NCI-H1694 treated with DMSO at 0.1 percent for 48 hours (cell line): Measurements from ENCODE around the gene SHANK1.
"Not testable (repeated sequence)": the region's sequence is repeated elsewhere in the genome, so short reads cannot be mapped to it uniquely, and the experiment has no call there.

Experiments
- DNase-seq: peaks from one replicate; lab custom pipeline; 2025; lab: John Stamatoyannopoulos, UW

The SHANK1 gene

DNA sequence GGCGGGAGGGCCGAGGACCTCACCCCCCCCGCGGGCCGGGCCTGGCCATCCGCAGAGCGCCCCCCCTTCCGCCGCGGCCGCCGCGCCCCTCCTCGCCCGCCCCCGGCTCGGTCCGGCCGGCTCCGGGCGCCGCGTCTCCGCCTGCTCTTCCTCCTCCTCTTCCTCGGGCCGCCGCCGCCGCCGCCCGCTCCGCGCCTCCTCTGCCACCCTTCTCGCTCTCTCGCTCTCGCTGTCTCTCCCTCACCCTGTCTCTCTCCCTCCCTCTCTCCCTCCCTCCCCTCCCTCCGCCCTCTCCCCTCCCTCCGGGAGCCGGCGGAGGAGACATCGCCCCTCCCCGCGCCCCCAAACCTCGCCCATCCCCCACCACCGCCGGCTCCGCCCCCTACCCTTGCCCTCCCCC lies at the start of gene SHANK1:
SHANK1 (minus strand) TSS at position 237 of the 400 bp plus-strand sequence. CDS start 2,883 bp downstream, outside the sequence.
- DNase-seq: no peak

DNA sequence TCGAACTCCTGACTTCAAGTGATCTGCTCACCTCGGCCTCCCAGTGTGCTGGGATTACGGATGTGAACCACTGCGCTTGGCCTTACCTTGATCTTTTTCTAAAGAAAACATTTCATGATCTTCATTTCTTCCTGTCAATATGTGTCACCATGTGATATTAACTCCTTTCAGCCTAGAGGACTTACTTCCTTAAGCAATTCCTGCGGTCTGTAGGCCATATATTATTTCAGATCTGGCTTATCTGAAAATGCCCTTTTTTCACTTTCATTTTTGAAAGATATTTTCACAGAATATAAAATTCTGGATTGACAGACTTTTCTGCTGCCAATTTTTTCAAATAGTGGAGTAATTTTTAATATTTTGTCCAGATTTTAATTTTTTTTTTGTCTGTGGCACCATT lies 48.7 kb upstream of the SHANK1 start:
- DNase-seq: no peak

DNA sequence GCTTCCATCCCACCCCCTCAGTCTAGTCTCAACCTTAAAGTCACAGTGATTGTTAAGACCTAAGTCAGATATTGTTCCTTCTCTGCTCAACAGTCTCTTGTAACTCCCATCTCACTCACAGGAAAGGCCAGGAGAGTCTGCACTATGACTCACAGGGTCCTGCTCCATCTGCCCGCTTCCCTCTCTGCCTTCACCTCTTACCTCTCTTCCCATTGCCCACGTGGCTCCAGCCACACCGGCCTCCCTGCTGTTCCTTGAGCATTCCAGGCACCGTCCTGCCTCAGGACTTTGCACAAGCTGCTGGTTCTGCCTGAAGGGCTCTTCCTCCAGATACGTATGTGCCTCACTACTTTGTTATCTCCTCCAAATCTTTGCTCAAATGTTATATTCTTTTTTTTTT lies 47.7 kb upstream of the SHANK1 start:
- DNase-seq: not testable (repeated sequence)

DNA sequence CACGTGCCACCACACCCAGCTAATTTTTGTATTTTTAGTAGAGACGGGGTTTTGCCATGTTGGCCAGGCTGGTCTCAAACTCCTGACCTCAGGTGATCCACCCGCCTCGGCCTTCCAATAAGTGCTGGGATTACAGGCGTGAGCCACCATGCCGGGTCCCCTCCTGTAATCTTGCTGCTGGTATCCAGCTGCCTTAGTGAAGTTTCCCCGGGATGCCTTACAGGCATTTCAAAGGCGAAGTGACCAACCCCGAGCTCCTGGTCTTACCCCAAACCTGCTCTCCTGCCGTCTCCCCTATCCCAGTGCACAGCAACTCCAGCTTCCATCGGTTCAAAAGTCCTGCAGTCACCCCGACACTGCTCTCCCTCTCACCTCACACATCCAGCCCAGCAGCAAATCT lies 47.1 kb upstream of the SHANK1 start:
- not testable (repeated sequence) for DNase-seq

DNA sequence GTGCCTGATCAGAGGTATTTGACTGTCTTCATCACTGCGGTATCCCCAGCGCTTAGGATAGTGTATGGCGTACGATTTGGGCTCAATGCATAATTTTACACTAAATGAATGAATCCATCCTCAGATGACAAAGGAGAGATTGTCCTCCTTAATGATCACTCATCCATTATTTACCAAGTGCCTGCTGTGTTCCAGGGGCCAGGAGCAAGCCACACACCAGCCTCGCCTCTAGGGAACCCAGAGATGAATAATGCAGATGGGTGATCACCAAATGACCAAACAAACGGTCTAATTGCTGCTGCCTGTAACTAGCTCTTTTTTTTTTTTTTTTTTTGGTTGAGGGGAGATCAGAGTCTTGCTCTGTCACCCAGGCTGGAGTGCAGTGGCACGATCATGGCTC lies 44.8 kb upstream of the SHANK1 start:
- DNase-seq: no peak

DNA sequence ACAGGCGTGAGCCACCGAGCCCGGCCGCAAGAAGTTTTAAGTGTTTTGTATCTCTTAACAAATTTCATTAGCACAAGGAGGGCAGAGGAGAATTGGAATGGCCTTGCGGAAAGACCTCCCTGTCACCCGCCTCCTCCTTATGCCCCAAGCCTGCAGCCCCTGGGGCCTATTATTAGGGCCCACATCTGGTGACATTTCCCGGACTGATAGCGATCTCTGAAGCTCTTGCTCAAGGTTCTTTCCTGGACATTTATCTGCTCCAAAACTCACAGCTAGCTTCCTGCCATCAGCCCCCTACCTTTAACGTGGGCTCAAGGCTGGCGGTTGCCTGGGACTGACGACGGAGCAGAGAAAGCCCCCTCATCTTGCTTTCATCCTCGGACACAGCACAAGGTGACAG lies 43.9 kb upstream of the SHANK1 start:
- not testable (repeated sequence) for DNase-seq

DNA sequence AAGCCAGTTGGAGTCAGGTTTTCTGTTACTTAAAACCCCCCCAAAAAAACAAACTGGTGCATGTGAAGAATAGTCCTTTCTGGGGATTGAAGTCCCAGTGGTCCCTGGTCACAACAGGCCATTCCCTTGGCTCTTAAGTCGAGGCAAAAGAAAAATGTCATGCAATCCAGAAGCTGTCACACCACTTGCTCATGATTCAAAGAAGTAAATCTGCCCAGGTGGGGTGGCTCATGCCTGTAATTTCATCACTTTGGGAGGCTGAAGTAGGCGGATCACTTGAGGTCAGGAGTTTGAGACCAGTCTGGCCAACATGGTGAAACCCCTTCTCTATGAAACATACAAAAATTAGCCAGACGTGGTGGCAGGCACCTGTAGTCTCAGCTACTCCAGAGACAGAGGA lies 41.9 kb upstream of the SHANK1 start:
- DNase-seq: not testable (repeated sequence)

DNA sequence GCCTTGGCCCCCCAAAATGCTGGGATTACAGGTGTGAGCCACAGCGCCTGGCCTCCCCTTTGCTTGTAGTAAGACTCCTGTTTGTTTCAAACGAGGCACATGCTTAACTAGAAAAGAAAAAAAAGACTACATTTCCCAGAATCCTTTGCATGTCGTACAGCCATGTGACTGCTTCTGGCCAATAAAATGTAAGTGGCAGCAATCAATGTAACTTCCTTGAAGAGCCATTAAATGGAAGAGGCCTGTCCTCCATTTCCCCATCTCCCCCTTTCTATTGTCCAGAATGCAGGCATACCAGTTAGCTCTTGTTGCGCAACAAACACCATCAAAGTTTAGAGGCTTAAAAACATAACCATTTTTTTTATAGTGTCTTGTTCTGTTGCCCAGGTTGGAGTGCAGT lies 40.3 kb upstream of the SHANK1 start:
- no peak for DNase-seq

DNA sequence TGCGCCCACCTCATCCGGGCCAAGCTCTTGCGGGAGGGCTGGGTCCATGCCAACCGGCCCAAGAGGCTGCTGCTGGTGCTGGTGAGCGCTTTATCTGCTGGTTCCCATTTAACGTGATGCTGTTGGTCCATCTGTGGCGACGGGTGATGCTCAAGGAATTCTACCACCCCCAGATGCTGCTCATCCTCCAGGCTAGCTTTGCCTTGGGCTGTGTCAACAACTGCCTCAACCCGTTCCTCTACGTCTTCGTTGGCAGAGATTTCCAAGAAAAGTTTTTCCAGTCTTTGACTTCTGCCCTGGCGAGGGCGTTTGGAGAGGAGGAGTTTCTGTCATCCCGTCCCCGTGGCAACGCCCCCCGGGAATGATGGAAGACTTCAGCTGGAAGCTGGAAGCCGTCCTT lies 39.5 kb upstream of the SHANK1 start:
- DNase-seq: not testable (repeated sequence)

DNA sequence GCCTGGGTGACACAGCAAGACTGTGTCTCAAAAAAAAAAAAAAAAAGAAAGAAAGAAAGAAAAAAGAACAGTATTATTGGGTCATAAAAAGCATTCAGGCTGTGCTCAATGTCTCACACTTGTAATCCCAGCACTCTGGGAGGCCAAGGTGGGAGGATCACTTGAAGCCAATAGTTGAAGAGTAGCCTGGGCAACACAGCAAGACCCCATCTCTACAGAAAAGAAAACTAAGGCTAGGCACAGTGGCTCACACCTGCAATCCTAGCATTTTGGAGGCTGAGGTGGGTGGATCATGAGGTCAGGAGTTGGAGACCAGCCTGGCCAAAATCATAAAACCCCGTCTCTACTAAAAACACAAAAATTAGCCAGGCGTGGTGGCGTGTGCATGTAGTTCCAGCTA lies 38.0 kb upstream of the SHANK1 start:
- DNase-seq: not testable (repeated sequence)

DNA sequence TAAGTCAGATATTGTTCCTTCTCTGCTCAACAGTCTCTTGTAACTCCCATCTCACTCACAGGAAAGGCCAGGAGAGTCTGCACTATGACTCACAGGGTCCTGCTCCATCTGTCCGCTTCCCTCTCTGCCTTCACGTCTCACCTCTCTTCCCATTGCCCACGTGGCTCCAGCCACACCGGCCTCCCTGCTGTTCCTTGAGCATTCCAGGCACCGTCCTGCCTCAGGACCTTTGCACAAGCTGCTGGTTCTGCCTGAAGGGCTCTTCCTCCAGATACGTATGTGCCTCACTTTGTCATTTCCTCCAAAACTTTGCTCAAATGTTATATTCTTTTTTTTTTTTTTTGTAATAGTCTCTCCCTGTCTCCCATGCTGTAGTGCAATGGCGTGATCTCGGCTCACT lies 36.6 kb upstream of the SHANK1 start:
- not testable (repeated sequence) for DNase-seq

DNA sequence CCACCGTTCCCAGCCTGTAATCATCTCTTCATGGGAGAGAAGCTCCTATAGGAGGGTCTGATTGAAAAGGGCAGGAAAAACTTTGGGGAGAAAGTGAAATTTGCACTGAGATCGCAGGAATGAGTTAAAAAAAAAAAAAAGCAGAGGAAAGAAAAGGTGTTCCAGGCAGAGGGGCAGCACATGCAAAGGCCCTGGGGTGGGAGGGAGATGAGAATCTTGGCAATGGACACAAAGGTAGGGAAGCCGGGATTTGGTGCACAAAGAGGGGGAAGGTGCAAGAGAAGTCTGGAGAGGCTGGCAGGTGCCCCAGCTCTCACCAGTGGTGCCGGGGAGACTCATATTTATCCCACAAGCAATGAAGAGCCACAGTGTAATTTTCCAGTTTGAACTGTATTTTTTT lies 34.3 kb upstream of the SHANK1 start:
- no peak for DNase-seq

DNA sequence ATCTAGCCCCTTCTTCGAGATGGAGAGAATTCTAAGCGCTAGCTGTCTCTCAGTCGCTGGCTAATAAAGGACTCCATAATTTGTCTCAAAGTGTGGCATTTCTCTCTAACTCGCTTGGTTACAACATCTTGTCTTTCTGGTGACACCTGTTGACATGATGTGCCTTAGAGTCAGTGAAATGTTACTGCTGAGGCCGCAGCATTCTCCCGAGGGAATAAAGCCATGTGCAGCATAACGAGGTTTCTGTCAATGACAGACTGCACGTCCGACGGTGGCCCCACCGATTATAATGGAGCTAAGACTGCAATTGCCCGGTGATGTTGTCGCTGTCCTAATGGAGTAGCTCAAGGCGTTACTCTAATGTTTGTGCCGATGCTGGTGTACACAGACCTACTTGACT lies 30.4 kb upstream of the SHANK1 start:
- DNase-seq: no peak

DNA sequence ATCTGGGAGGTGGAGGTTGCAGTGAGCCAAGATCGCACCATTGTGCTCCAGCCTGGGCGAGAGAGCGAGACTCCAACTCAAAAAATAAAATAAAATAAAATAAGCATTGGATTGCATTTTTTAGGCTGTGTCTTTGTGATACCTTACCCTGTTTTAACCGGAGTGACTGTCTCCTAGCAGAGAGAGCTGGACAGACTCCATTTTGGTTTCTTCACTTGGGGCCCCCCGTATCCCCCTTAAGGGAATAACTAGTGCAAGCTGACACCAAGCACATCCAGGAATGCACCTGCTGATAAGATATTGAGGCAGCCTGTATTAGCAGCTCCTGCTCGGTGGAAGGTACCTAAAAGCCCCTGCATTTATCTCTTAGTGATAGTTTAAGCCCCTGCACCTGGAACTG lies 29.9 kb upstream of the SHANK1 start:
- DNase-seq: no peak

DNA sequence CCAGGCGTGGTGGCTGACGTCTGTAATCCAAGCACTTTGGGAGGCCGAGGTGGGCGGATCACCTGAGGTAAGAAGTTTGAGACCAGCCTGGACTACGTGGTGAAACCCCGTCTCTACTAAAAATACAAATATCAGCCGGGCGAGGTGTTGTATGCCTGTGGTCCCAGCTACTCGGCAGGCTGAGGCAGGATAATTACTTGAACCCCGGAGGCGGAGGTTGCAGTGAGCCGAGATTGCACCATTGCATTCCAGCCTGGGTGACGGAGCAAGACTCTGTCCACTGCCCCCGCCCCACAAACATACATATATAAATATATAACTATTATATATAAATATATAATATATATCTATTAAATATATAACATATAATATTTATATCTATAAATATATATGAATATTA lies 27.5 kb upstream of the SHANK1 start:
- not testable (repeated sequence) for DNase-seq

DNA sequence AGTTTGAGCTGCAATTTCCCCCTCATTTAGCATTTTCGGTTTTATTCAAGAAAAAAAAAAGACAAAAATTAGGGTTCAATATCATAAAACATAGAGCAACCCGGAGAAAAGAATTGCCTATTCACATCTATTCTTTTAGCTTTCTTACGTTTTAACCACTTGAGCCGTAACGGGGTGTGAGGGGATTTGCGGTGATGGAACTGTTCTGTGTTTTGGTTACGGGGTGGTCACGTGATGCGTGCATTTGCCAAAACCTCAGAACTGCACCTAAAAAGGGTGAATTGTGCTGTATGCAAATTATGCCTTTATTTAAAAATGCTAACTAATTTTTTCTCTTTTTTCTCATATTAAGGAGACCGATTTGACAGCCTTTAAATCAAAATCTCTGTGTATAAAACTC lies 25.6 kb upstream of the SHANK1 start:
- no peak for DNase-seq

DNA sequence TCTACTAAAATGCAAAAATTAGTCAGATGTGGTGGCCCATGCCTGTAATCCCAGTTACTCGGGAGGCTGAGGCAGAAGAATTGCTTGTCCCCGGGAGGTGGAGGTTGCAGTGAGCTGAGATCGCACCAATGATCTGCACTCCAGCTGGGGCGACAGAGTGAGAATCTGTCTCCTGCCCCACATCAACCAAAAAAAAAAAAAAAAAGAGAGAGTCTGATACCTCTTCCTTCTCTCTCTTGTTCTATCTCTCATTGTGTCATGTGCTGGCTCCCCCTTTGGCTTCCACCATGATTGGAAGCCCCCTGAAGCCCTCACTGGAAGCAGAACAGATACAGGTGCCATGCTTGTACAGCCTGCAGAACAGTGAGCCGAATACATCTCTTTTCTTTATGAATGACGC lies 23.9 kb upstream of the SHANK1 start:
- no peak for DNase-seq

DNA sequence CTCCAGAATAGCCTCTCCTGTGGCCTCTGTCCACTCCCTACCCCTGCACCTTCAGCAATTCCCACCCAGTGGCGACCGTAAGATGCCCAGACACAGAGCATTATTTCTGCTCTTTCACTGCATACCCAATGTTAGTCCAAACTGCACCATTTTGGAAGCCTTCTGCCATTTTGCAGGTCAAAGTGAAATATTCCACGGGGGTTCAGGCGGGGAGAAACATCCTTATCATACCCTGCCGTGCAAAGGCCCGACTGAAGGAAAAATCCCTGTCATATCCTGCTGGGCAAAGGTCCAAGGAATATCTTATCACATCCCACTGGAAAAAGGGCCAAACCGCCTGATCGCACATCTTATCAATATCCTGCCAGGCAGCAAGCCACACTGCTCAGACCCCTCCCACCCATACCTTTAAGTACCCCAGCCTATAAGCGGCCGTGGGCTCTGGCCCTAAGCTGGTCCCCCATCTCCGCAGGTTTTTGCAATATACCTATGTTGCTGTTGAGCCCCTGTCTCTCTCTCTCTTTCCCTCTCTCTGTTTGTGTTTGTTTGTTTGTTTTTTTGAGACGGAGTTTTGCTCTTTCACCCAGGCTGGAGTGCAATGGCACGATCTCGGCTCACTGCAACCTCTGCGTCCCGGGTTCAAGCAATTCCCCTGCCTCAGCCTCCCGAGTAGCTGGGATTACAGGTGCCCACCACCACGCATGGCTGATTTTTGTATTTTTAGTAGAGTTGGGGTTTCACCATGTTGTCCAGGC lies 21.8 kb upstream of the SHANK1 start:
- no peak for DNase-seq

DNA sequence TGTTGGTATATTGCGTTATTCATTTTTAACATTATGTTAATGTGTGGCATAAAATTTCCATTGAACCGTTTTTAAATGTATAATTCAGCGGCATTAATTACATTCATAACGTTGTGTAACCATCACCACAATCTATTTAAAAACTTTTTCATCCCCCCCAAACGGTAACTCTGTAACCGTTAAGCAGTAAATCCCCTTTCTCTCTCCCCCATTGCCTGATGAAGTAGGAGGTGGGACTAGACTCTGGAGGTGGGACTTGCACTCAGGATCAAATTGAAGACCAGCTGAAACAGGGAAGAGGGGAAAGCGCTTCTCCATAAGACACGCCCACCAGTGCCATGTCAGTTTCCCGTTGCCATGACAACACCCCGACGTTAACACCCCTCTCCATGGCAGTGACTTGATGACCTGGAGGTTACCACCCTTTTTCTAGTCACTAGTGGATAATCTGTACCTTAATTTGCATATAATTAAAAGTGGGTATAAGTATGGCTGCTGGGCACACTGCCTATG lies 20.4 kb upstream of the SHANK1 start:
- no peak for DNase-seq

DNA sequence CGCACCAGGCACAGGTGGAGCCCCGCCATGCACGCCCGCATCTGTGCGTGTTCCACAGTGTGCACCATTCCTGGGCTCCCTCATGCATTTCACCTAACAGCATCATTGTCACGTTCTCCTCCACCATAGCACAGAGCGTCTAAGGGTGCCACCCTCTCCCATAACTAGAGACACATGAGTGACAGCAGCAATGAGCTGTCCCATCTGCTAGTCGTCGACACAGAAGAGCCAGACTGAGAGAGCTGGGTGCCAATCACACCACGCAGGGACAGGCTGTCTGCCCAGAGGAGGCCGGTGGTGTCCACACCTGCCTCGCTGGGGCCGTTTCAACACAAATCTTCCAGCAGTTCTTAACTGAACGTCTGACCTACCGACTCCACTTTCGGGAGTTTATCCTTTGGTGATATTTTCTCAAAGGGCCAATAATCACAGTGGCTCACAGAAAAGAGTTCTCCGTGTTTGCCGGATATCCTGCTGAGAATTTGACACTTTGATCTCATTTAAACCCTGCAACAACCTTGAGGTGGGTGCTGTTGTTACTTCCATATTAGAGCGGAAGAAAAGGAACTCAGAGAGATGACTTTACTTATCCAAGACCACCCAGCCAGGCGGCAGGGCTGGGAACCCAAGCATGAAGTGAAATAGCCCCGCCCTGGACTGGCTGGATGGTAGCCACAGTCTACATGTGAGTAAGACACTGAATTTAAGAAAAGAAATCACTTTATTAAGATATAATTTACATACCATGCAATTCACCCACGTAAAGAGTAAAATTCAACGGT lies 19.7 kb upstream of the SHANK1 start:
- no peak for DNase-seq

DNA sequence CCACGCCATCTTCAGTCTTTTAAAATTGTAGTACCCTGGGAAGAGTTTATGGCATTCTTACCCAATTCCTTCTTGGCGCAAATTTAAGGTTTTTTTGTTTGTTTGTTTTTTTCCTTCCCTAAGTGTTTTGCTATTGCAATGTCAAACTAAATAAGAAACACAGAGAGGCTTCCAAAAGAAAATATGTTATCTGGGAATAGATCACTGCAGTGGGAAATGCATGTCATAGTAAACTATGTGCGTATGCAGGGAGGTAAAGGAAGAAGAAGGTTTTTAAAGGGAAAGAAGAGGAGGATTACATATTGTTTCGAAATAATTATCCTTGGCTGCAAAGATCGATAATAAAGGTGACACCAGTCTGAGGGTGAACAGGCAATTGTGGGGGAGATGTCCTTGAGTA lies 16.7 kb upstream of the SHANK1 start:
- DNase-seq: no peak

DNA sequence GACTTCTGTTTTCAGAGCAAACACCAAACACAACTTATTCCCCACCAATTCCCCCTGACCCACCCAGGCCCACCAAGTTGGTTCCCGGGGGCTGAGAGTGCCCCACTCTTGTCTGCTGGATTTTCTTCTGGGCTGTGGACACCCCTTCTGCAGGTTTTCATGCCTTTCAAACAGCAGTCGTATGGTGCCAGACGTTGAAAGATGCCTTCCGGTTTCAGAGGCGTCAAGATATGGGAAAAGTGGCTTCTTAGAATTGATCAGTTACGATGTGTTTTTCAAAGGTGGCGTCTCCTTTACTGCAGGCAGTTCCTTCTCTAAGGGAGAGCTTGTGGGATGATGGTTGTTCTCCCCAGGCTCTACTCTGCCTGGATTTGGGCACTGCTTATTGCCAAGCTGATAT lies 16.3 kb upstream of the SHANK1 start:
- no peak for DNase-seq

DNA sequence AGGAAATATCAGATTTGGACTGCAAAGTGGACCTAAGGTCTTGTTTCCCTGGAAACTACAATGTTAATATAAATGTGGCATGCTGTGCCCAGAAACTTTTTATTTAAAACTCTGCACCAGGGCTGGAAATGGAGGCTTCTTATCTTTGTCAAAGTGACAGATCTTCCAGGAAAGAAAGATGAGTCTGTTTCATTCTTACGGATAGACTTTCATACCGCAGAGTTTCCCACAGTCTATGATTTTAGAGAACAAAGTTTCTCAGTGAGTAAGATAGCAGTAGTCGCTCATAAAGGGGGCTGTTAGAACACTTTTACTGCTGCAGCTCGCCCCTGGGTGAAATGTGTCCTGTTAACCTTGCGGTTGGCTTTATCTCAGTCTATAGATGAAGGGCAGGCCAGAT lies 10.3 kb upstream of the SHANK1 start:
- no peak for DNase-seq
